ENCODE data around the gene RHOG. TPM values are rescaled to one million over a fixed set of nuclear protein-coding genes. Genes with fewer than 3 reads are reported as not detected.

The RHOG gene
- total and polyA plus RNA-seq, 9 of the 15 experiments (the other 6 are each of a cell fraction or from before 2014, with no cell fraction given) = 22.6 to 162 (median 80.3) TPM

GRCh38 chr11:3822312-3822711, 18.4 kb downstream of the RHOG start:
- H3K27me3 ChIP-seq (ENCODE audit: control insufficient read depth in 2 of 2, insufficient read depth in 2 of 2, low read length in 2 of 2) = no peaks in the 10 kb centered on the region
- no peaks in the 10 kb centered on the region for H4K20me1 ChIP-seq (replicated peaks; ENCODE audit: control insufficient read depth, insufficient read depth, low read length)
- H2AFZ ChIP-seq (ENCODE audit: low read depth, low read length) = no peak overlapping the region
- peaks cover 5% of the 10 kb centered on the region for H3K9me1 ChIP-seq (ENCODE audit: control insufficient read depth, insufficient read depth, low read length)
- in situ Hi-C loops (cut with MboI) (loop anchor here (25.0 kb wide), 1 partner anchor 360 kb away; no protein-coding TSS in a partner anchor), intact Hi-C loops (cut with micrococcal nuclease) (no loop called here)
- peaks cover 21% of the 10 kb centered on the region for H3K79me2 ChIP-seq (ENCODE audit: control insufficient read depth, insufficient read depth, low read length)
- H3K4me2 ChIP-seq (ENCODE audit: insufficient read depth, low read length) = no peak overlapping the region
- no peak overlapping the region for H3K9ac ChIP-seq (ENCODE audit: insufficient read depth in 1 of 2, low read depth in 2 of 2, low read length in 2 of 2)
- H3K4me1 ChIP-seq (replicated peaks in 1 of 2; ENCODE audit: control insufficient read depth in 2 of 2, insufficient read depth in 2 of 2, low read length in 2 of 2) = peaks cover 27 to 30% of the 10 kb centered on the region in 2 experiments
- ATAC-seq (no peak), FAIRE-seq (no peak), DNase-seq (ENCODE audit: extremely low read depth in 1 of 4, low spot score in 3 of 4) (no peak)
- BruUV-seq (replicated peaks) = no TSS peak
- peaks cover 51% of the 10 kb centered on the region for H3K36me3 ChIP-seq (ENCODE audit: control insufficient read depth, insufficient read depth, low read length)
- H3K4me3 ChIP-seq = no peak overlapping the region
- TF ChIP-seq SIX5 (IDR thresholded peaks at IDR 0.05; ENCODE audit: borderline replicate concordance in 1 of 2, insufficient read depth in 1 of 2, low read depth in 1 of 2, low read length in 2 of 2) (no peak), FOXA3 (CRISPR knock-in tag; conservative IDR thresholded peaks at IDR 0.05 in 1 of 2, IDR thresholded peaks at IDR 0.05 in 1 of 2) (no peak), KLF6 (CRISPR knock-in tag; IDR thresholded peaks at IDR 0.05; ENCODE audit: borderline replicate concordance) (no peak), ZNF407 (IDR thresholded peaks at IDR 0.05; ENCODE audit: low read depth) (no peak)
- 81% methylated on average over 3 of the region's 7 CpGs for WGBS (ENCODE audit: insufficient coverage, low coverage, missing lambda C conversion rate)
- CTCF ChIA-PET (ENCODE audit: low intra/inter-chr PET ratio) = no interaction called here
- POLR2A ChIA-PET = no interaction called here
- no peaks in the 10 kb centered on the region for H3K9me3 ChIP-seq (replicated peaks; ENCODE audit: control insufficient read depth, insufficient read depth, low read depth, low read length)
- no peak overlapping the region for H3K27ac ChIP-seq (ENCODE audit: extremely low read depth, low read depth, low read length)

Data from K562 (cell line).